Lower lobe of right lung (tissue), 2 donors: ENCODE results near the gene LTBP4. TPM values are rescaled to one million over a fixed set of nuclear protein-coding genes. Genes with fewer than 3 reads are reported as not detected.
"Not testable (repeated sequence)": the region's sequence is repeated elsewhere in the genome, so short reads cannot be mapped to it uniquely, and the experiment has no call there.

Experiments
- ATAC-seq, 2 donors: fragments of 200-7000 bp; cut with Tn5 transposase; one replicate each; pipeline ENCODE4 v1.9.1; 2020 to 2022; ENCODE audit warnings: mild to moderate bottlenecking in 2 of 2, moderate library complexity in 2 of 2
- DNase-seq: peaks from one replicate; pipeline ENCODE4 v3.0.0-alpha.2; 2020
- H3K27ac ChIP-seq: fragments of 200-600 bp; one replicate; pipeline ENCODE4 v1.8.0; 2022
- H3K27me3 ChIP-seq: fragments of 200-600 bp; one replicate; pipeline ENCODE4 v1.8.0; 2022; ENCODE audit warnings: low read depth
- H3K36me3 ChIP-seq: fragments of 200-600 bp; one replicate; pipeline ENCODE4 v1.8.0; 2022; ENCODE audit warnings: mild to moderate bottlenecking
- H3K4me1 ChIP-seq: fragments of 200-600 bp; one replicate; pipeline ENCODE4 v1.8.0; 2022
- H3K4me3 ChIP-seq: fragments of 200-600 bp; one replicate; pipeline ENCODE4 v1.8.0; 2022; ENCODE audit warnings: mild to moderate bottlenecking
- H3K9me3 ChIP-seq: fragments of 200-600 bp; one replicate; pipeline ENCODE4 v1.8.0; 2022
- CTCF ChIP-seq: fragments of 200-600 bp; IDR thresholded peaks from one replicate; pipeline ENCODE4 v1.8.0; 2022; ENCODE audit warnings: antibody characterized with exemption, mild to moderate bottlenecking
- intact Hi-C: fragments of 100-400 bp; cut with DNase I; formaldehyde crosslinking; loops from one replicate; pipeline ENCODE4 v1.11.0; 2022
- total RNA-seq: library from RNA; stranded (reverse); fragmentation: NEBNext Ultra II Directional; extraction: Animal tissue kit (Norgen Biotek cat#: 25700); gene quantifications from one replicate; pipeline ENCODE4 v1.2.1, GENCODE V29; 2021
- donor health status: DM: no; HTN: yes; CAD: no; lungs with severe emphysema.

Gene LTBP4
- total RNA-seq, 1 donor from 2014 or later: 316 TPM

DNA sequence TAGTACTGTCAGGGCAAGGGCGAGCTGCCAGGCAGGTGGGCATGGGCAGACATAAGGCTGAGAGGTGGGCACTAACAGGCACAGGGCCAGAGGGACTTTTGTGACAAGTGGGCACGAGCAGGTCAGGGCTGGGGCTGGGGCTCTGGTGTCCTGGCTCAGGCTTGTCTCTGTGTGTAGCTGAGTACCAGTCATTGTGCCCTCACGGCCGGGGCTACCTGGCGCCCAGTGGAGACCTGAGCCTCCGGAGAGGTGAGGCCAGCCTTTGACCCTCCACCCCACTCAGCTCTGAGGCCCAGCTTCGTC is 21.6 kb downstream of the LTBP4 start:
- no peaks in the 10 kb centered on the region for H3K9me3 ChIP-seq
- peaks cover 88% of the 10 kb centered on the region for H3K36me3 ChIP-seq
- H3K4me1 ChIP-seq: no peaks in the 10 kb centered on the region
- no peak overlapping the region for H3K27ac ChIP-seq
- ATAC-seq (no peak), DNase-seq (no peak)
- intact Hi-C loops: no loop called here
- TF ChIP-seq CTCF: no peak
- H3K4me3 ChIP-seq: no peak overlapping the region
- H3K27me3 ChIP-seq: no peaks in the 10 kb centered on the region

- peaks cover 91% of the 10 kb centered on the region for H3K36me3 ChIP-seq
- no peak for TF ChIP-seq CTCF
Observed at GRCh38 chr19:40623403-40624251, 22.5 kb downstream of the LTBP4 start.

DNA sequence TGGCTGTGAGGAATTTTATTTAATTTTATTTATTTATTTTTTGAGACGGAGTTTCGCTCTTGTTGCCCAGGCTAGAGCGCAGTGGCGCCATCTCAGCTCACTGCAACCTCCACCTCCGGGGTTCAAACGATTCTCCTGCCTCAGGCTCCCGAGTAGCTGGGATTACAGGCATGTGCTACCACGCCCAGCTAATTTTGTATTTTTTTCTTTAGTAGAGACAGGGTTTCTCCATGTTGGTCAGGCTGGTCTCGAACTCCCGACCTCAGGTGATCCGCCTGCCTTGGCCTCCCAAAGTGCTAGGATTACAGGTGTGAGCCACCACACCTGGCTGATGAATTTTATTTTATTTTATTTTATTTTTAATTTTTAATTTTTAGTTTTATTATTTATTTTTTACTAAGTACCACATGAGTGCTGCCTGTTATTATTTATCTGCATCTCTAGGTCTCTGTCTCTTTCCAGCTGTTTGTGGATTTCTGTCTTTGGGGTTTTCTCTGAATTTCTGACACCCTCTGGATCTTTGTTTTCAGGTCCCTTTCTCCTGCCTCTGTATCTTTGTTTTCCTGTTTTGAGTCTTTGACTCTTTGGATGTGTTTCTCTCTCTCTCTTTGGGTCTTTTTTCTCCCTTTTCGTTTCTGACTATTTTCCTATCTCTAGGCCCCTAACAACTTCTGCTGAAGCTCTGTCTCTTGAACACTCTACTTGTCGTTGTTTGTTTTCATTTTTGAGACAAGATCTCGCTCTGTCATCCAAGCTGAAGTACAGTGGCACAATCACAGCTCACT is 23.4 kb downstream of the LTBP4 start:
- H3K36me3 ChIP-seq: peaks cover 91% of the 10 kb centered on the region
- H3K9me3 ChIP-seq, intact Hi-C loops, DNase-seq, H3K27me3 ChIP-seq, H3K27ac ChIP-seq, ATAC-seq, H3K4me1 ChIP-seq, H3K4me3 ChIP-seq: not testable (repeated sequence)

More at GRCh38 chr19:40623403-40624251, 22.5 kb downstream of the LTBP4 start:
- Histone ChIP-seq H3K4me1 (no peaks in the 10 kb centered on the region), H3K9me3 (no peaks in the 10 kb centered on the region), H3K27me3 (no peaks in the 10 kb centered on the region), H3K4me3 (no peak overlapping the region), H3K27ac (no peak overlapping the region)
- intact Hi-C loops: no loop called here
- peak; percentile 26 to 52 for ATAC-seq
- peak; percentile 60 for DNase-seq

DNA sequence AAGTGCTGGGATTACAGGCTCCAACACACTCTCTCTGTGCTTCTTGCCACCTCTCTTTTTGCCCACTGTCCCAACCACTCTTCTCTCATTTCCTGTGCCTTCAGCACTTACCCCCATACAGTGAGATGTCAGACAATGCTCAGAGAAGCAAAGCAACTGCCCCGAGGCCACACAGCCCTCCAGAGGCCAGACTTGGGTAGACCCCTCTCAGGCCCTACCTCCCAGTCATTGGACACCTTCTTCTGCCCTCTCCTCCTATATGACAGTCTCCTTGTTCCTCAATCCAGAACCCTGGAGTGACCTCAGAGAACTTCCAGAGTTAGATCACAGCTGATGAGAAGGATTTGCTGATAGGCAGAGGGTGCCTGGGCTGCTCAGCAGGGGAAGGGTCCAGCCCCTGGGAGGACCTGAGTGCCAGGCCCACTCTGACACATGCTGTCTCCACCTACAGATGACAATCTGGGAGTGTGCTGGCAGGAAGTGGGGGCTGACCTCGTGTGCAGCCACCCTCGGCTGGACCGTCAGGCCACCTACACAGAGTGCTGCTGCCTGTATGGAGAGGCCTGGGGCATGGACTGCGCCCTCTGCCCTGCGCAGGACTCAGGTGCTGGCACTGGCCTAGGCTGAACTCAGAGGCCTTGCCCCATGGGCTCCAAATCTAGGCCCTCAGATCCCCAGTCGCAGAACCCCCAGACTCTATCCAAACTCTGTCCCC is 24.4 kb downstream of the LTBP4 start:
- H3K27ac ChIP-seq: no peak overlapping the region
- no peak for TF ChIP-seq CTCF
- no peaks in the 10 kb centered on the region for H3K27me3 ChIP-seq
- ATAC-seq: peak in 1 of 2 donors; percentile 5
- H3K9me3 ChIP-seq: no peaks in the 10 kb centered on the region
- intact Hi-C loops: no loop called here
- DNase-seq: no peak
- no peaks in the 10 kb centered on the region for H3K4me1 ChIP-seq
- no peak overlapping the region for H3K4me3 ChIP-seq
- H3K36me3 ChIP-seq: peaks cover 91% of the 10 kb centered on the region

DNA sequence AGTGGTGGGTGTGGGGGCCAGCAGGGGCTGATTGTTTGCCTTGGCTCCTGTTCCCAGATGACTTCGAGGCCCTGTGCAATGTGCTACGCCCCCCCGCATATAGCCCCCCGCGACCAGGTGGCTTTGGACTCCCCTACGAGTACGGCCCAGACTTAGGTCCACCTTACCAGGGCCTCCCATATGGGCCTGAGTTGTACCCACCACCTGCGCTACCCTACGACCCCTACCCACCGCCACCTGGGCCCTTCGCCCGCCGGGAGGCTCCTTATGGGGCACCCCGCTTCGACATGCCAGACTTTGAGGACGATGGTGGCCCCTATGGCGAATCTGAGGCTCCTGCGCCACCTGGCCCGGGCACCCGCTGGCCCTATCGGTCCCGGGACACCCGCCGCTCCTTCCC is 25.7 kb downstream of the LTBP4 start:
- ATAC-seq (no peak), DNase-seq (no peak)
- Histone ChIP-seq H3K9me3 (no peaks in the 10 kb centered on the region), H3K36me3 (peaks cover 78% of the 10 kb centered on the region), H3K27ac (no peak overlapping the region), H3K27me3 (no peaks in the 10 kb centered on the region), H3K4me3 (no peak overlapping the region), H3K4me1 (no peaks in the 10 kb centered on the region)
- TF ChIP-seq CTCF: no peak
- intact Hi-C loops: no loop called here
